ENCODE results near the gene KLHDC8A.
"Not testable (repeated sequence)": the region's sequence is repeated elsewhere in the genome, so short reads cannot be mapped to it uniquely, and the experiment has no call there.

- not testable (repeated sequence) for TF ChIP-seq POLR2AphosphoS5, POLR2A, TAF1 (IDR thresholded peaks at IDR 0.05; ENCODE audit: low read depth, low read length)
These were observed 59.1 kb downstream of the KLHDC8A start for GRCh38 chr1:205297546-205298177.
